ENCODE data around the gene PRKCE. TPM values are rescaled to one million over a fixed set of nuclear protein-coding genes. Genes with fewer than 3 reads are reported as not detected.

The PRKCE gene
- total RNA-seq, 1 experiment from 2014 or later: 1.3 TPM

GRCh38 chr2:45623098-45623497 lies 28.4 kb upstream of the PRKCE start:
- H3K4me1 ChIP-seq (ENCODE audit: insufficient read depth, low read length): no peaks in the 10 kb centered on the region
- no peak for DNase-seq
- no peak overlapping the region for H2BK15ac ChIP-seq (ENCODE audit: low read depth, low read length)
- Mint-ChIP-seq H3K9me3 (no peaks in the 10 kb centered on the region), H3K4me3 (no peak overlapping the region), H3K27ac (no peak overlapping the region), H3K4me1 (no peaks in the 10 kb centered on the region), H3K27me3 (ENCODE audit: low read depth) (no peaks in the 10 kb centered on the region; the same call in 1 of the 2 replicates), H3K36me3 (ENCODE audit: insufficient read depth in 1 of 3, low read depth in 3 of 3) (no peaks in the 10 kb centered on the region)
- H3K14ac ChIP-seq (ENCODE audit: insufficient read depth, low read length): no peak overlapping the region
- H3K23ac ChIP-seq (ENCODE audit: insufficient read length, low read depth, low read length): no peak overlapping the region
- no peak overlapping the region for H2BK120ac ChIP-seq (ENCODE audit: low read depth, low read length, poor library complexity, severe bottlenecking)
- H2AK5ac ChIP-seq (ENCODE audit: insufficient read length, low read length): no peak overlapping the region
- H4K5ac ChIP-seq (ENCODE audit: insufficient read length, low read depth, low read length): no peak overlapping the region
- H3K56ac ChIP-seq (ENCODE audit: insufficient read length, low read depth, low read length): no peak overlapping the region
- WGBS (ENCODE audit: extremely low coverage, insufficient read length, low lambda C conversion rate): no CpG with 5 or more reads among the region's 3 CpGs
- no peaks in the 10 kb centered on the region for H3K79me1 ChIP-seq (ENCODE audit: insufficient read depth, low read depth, low read length, poor library complexity, severe bottlenecking)
- no peak overlapping the region for H4K91ac ChIP-seq (ENCODE audit: insufficient read length, low read depth, low read length)
- no peaks in the 10 kb centered on the region; the same call in 1 of the 2 replicates for H3K79me2 ChIP-seq (ENCODE audit: insufficient read depth, low read length)
- H3K4ac ChIP-seq (ENCODE audit: low read depth, low read length): no peak overlapping the region
- no peak overlapping the region for H4K8ac ChIP-seq (replicated peaks; ENCODE audit: insufficient read length, low read depth, low read length)
- no peak overlapping the region for H3T11ph ChIP-seq (ENCODE audit: low read length)
- no peak overlapping the region for H2AFZ ChIP-seq (ENCODE audit: low read length)
- H3K27ac ChIP-seq (ENCODE audit: insufficient read length, low read depth, low read length): no peak overlapping the region
- H4K20me1 ChIP-seq (ENCODE audit: control insufficient read depth, insufficient read depth, insufficient read length): no peaks in the 10 kb centered on the region
- no peak overlapping the region for H3K4me2 ChIP-seq (ENCODE audit: insufficient read depth, insufficient read length, low read length)
- no peak overlapping the region for H2BK12ac ChIP-seq (ENCODE audit: insufficient read length, low read depth, low read length)
- no peaks in the 10 kb centered on the region for H3K23me2 ChIP-seq (ENCODE audit: insufficient read length, low read depth, low read length, poor library complexity, severe bottlenecking)
- H3K9ac ChIP-seq (ENCODE audit: extremely low read depth, insufficient read length, low read length): no peak overlapping the region
- no peaks in the 10 kb centered on the region for H3K27me3 ChIP-seq (ENCODE audit: insufficient read depth, low read length)
- H2BK5ac ChIP-seq (ENCODE audit: insufficient read length, low read length): no peak overlapping the region
- TF ChIP-seq CTCF (conservative IDR thresholded peaks at IDR 0.05): no peak
- no peak overlapping the region for H3K18ac ChIP-seq (ENCODE audit: insufficient read length, low read depth, low read length)
- no peak overlapping the region for H2BK20ac ChIP-seq (ENCODE audit: low read depth, low read length, poor library complexity, severe bottlenecking)
- no peaks in the 10 kb centered on the region for H3K9me3 ChIP-seq (ENCODE audit: control insufficient read depth, low read depth, low read length)
